Breast epithelium (tissue), 3 donors: Measurements from ENCODE around the gene MYOF.

Experiments
- CTCF ChIP-seq, 3 donors: fragments of 450-650 bp; IDR thresholded peaks; one replicate each; pipeline ENCODE4 v1.5.1; 2016 to 2017; ENCODE audit warnings: antibody characterized with exemption in 3 of 3, mild to moderate bottlenecking in 3 of 3, moderate library complexity in 3 of 3
- POLR2A ChIP-seq: fragments of 450-650 bp; IDR thresholded peaks from one replicate; pipeline ENCODE4 v1.6.1; 2016; ENCODE audit warnings: antibody characterized with exemption, mild to moderate bottlenecking, moderate library complexity

GRCh38 chr10:93447970-93448369 lies 34.2 kb downstream of the MYOF start:
- no peak for TF ChIP-seq POLR2A
- no peak for TF ChIP-seq CTCF (IDR thresholded peaks at IDR 0.05)
